GM19023 (cell line): ENCODE measurements around the gene GALR3.

Source experiments
- ATAC-seq: cut with Tn5 transposase; IDR thresholded peaks from one replicate; pipeline ENCODE4 v1.9.1; 2021; ENCODE audit warnings: mild to moderate bottlenecking, moderate library complexity; ENCODE audit not compliant: unreplicated experiment

Gene GALR3

DNA sequence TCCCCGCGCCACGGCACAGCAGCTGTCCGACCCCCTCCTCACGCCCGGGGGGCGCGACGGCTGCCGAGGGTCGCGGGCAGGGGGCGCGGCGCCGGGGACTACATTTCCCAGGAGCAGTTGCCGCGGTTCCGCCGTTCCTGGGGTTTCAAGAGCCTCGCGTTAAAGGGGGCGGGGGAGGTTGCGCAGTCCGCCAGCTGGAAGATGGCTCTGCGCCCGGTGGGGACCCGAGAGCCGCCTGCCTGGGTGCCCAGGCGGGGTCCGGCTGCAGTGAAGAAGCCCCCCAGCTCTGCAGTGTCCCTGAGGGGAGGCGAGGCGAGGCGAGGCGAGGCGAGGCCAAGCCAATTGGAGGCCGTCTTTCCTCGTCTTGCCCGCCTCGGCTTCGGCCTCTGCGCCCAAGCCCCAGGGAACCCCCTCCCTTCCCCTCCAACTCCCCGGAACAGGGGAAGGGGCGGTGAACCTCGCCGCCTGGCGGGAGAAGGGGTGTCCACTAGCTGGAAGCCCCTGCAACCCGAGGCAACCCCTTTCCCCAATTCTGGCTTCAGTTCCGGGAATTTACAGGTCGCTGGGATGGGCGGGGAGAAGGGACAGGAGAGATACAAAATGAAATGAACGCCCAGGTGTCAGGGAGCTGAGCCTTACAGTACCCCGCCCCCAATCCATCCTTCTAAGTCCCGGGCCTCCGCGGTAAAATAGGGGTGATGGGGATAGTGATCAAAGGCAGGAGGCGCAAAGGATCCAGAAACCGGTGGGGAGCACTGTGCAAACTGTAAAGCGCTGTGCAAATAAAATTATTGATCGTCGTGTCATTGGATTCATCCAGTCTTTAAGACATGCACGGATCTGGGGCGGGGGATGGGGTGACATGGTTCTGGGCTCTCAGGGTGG is 20.6 kb upstream of the GALR3 start:
- ATAC-seq, result no peak

- no peak for ATAC-seq
These were observed 20.0 kb upstream of the GALR3 start for GRCh38 chr22:37803195-37803638.

- ATAC-seq, result no peak
These were observed 19.4 kb upstream of the GALR3 start for GRCh38 chr22:37803639-37804351.

- no peak for ATAC-seq
These were observed 18.8 kb upstream of the GALR3 start for GRCh38 chr22:37804352-37804880.

GRCh38 chr22:37804881-37805809 is 18.0 kb upstream of the GALR3 start:
- ATAC-seq, result no peak

- ATAC-seq, result no peak
These were observed 17.3 kb upstream of the GALR3 start for GRCh38 chr22:37805810-37806277.

- ATAC-seq, result no peak
These were observed 16.5 kb upstream of the GALR3 start for GRCh38 chr22:37806409-37807333.

- peak; percentile 75 for ATAC-seq
These were observed 15.5 kb upstream of the GALR3 start, which contains the start of gene GCAT for GRCh38 chr22:37807410-37808293. Gene GCAT, plus strand, starts transcription at chr22:37807934. Its CDS starts 34 bp downstream, at chr22:37807968.

- ATAC-seq, result no peak
These were observed 14.9 kb upstream of the GALR3 start for GRCh38 chr22:37808294-37808657.

GRCh38 chr22:37809672-37810333 is 13.4 kb upstream of the GALR3 start:
- ATAC-seq, result no peak

DNA sequence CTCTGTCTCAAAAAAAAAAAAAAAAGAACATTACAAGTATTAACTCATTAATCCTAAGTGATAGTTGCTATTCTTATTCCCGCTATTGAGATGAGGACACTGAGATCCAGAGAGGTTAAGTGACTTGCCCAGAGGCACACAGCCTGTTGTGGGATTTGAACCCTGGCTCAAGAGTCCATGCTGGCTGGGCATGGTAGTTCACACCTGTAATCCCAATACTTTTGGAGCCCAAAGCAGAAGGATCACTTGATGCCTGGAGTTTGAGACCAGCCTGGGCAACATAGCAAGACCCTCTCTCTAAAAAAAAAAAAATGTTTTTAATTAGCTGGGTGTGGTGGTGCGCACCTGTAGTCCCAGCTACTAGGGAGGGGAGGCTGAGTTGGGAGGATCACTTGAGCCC is 11.3 kb upstream of the GALR3 start:
- no peak for ATAC-seq

GRCh38 chr22:37812869-37813678 is 10.1 kb upstream of the GALR3 start:
- ATAC-seq, result no peak

- no peak for ATAC-seq
These were observed 7.6 kb upstream of the GALR3 start for GRCh38 chr22:37815593-37815992.

DNA sequence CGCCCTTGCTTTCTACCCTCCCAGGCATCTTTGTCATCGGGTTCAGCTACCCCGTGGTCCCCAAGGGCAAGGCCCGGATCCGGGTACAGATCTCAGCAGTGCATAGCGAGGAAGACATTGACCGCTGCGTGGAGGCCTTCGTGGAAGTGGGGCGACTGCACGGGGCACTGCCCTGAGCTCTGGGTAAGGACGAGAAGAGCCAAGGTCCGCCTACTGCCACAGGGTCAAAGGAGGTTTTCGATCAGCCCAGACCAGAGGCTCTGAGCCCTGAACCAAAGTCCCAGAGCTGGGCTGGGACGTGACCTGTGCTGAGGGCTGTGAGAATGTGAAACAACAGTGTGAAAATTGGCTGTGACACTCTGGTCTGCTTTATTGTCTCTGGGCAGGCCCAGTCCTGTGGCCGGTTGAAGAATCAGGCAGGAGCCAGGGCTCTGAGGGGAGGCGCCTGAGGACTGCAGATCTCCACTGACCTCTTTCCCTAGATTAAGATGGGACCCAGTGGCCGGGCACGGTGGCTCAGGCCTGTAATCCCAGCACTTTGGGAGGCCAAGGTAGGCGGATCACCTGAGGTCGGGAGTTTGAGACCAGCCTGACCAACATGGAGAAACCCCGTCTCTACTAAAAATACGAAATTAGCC is 6.5 kb upstream of the GALR3 start:
- ATAC-seq, result no peak

GRCh38 chr22:37817705-37818408 is 5.3 kb upstream of the GALR3 start:
- no peak for ATAC-seq
